Effector memory CD4-positive, alpha-beta T cell (primary cell): Measurements from ENCODE around the gene RIOK1.
"Not testable (repeated sequence)": the region's sequence is repeated elsewhere in the genome, so short reads cannot be mapped to it uniquely, and the experiment has no call there.

Experiments used
- DNase-seq, 3 donors: peaks; one replicate each; pipeline ENCODE4 v3.0.0-alpha.2; 2020
- H3K27ac ChIP-seq: 2 replicates; pipeline ENCODE4 v1.7.0; 2013; ENCODE audit warnings: mild to moderate bottlenecking, low read length, moderate library complexity; ENCODE audit not compliant: insufficient read depth, poor library complexity, severe bottlenecking
- H3K27me3 ChIP-seq: replicated peaks from 2 replicates; pipeline ENCODE4 v1.7.0; 2013; ENCODE audit warnings: mild to moderate bottlenecking, low read length; ENCODE audit not compliant: insufficient read depth, control insufficient read depth, poor library complexity, severe bottlenecking
- H3K36me3 ChIP-seq: 2 replicates; pipeline ENCODE4 v1.7.0; 2013; ENCODE audit warnings: mild to moderate bottlenecking, low read length, moderate library complexity; ENCODE audit not compliant: control insufficient read depth, insufficient read depth
- H3K4me1 ChIP-seq: 2 replicates; pipeline ENCODE4 v1.7.0; 2013; ENCODE audit warnings: low read length, mild to moderate bottlenecking; ENCODE audit not compliant: control insufficient read depth, insufficient read depth, poor library complexity, severe bottlenecking
- H3K4me3 ChIP-seq: 2 replicates; pipeline ENCODE4 v1.7.0; 2013; ENCODE audit warnings: low read length, low read depth, mild to moderate bottlenecking; ENCODE audit not compliant: insufficient read depth, poor library complexity, severe bottlenecking
- H3K9me3 ChIP-seq: 2 replicates; pipeline ENCODE4 v1.7.0; 2013; ENCODE audit warnings: mild to moderate bottlenecking, low read length, moderate library complexity; ENCODE audit not compliant: control insufficient read depth

The RIOK1 gene

DNA sequence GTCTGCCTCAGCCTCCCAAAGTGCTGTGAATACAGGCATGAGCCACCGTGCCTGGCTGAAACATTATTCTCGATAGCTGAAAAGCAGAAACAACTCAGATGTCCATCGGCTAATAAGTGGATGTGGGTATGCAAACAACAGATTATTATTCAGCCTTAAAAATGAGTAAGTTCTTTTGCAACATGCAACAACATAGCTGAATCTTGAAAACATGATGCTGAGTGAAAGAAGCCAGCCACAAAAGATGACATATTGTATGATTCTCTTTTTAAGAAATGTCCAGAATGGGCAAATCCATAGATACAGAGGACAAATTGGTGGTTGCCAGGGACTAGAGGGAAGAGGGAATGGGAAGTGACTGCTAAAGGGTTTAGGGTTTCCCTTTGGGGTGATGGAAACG, 61.7 kb downstream of the RIOK1 start:
- DNase-seq, result no peak
- Histone ChIP-seq H3K27ac (no peak overlapping the region), H3K27me3 (no peaks in the 10 kb centered on the region), H3K9me3 (no peaks in the 10 kb centered on the region), H3K36me3 (no peaks in the 10 kb centered on the region), H3K4me1 (no peaks in the 10 kb centered on the region), H3K4me3 (no peak overlapping the region)

DNA sequence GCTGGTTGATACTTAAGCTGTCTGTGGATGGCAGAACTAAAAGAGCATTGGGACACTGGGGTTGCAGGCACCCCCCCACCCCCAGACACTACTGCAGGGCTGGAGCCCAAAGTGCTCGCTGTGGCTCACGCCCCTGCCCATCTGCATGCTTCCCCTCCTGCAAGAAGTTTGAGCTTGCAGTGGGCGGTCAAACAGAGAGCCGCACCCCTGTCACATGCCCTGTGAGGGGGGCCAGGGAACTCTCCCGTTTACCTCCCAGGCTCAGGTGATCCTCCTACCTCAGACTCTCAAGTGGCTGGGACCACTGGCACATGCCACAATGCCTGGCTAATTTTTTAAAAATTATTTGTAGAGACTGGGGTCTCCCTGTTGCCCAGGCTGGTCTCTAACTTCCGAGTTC, 63.3 kb downstream of the RIOK1 start:
- no peak for DNase-seq
- Histone ChIP-seq H3K36me3 (no peaks in the 10 kb centered on the region), H3K9me3 (no peaks in the 10 kb centered on the region), H3K27me3 (no peaks in the 10 kb centered on the region), H3K4me3 (no peak overlapping the region), H3K4me1 (no peaks in the 10 kb centered on the region), H3K27ac (no peak overlapping the region)

GRCh38 chr6:7454696-7455358, 65.2 kb downstream of the RIOK1 start:
- DNase-seq, result no peak

DNA sequence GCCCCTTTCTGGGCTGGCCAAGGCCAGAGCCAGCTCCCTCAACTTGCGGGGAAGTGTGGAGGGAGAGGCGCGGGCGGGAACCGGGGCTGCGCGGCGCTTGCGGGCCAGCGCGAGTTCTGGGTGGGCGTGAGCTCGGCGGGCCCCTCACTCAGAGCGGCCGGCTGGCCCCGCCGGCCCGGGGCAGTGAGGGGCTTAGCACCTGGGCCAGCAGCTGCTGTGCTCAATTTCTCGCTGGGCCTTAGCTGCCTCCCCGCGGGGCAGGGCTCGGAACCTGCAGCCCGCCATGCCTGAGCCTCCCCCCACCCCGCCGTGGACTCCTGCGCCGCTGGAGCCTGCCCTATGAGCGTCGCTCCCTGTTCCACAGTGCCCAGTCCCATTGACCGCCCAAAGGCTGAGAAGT, 66.7 kb downstream of the RIOK1 start:
- H3K4me3 ChIP-seq, H3K9me3 ChIP-seq, H3K4me1 ChIP-seq, DNase-seq, H3K27me3 ChIP-seq, H3K27ac ChIP-seq, H3K36me3 ChIP-seq: not testable (repeated sequence)

More at GRCh38 chr6:7454696-7455358, 65.2 kb downstream of the RIOK1 start:
- no peak overlapping the region for H3K27ac ChIP-seq
- no peak overlapping the region for H3K4me3 ChIP-seq
- no peaks in the 10 kb centered on the region for H3K27me3 ChIP-seq
- no peaks in the 10 kb centered on the region for H3K36me3 ChIP-seq
- H3K4me1 ChIP-seq, result no peaks in the 10 kb centered on the region
- no peaks in the 10 kb centered on the region for H3K9me3 ChIP-seq

DNA sequence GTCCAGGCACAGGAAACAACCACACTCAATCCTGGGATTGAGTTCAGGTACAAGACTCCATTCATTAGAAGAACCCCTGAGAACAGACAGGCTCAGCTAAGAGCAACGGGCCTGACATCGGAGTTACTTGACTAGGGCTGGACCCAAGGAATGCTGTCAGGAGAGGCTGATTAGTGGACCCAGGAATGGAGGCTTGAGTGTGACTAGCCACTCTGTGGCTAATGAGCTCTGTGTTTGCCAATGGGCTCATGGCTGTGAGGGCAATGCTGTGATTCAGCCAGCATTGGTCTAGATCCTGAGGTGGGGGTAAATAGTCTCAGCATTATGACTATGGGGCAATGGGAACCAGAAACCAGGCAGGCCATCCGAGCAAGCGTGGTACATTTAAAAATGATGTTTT, 71.8 kb downstream of the RIOK1 start:
- H3K27ac ChIP-seq, result no peak overlapping the region
- no peaks in the 10 kb centered on the region for H3K4me1 ChIP-seq
- DNase-seq, result no peak
- H3K36me3 ChIP-seq, result no peaks in the 10 kb centered on the region
- no peak overlapping the region for H3K4me3 ChIP-seq
- H3K9me3 ChIP-seq, result no peaks in the 10 kb centered on the region
- H3K27me3 ChIP-seq, result no peaks in the 10 kb centered on the region

GRCh38 chr6:7463785-7464184, 74.2 kb downstream of the RIOK1 start:
- Histone ChIP-seq H3K36me3 (no peaks in the 10 kb centered on the region), H3K9me3 (no peaks in the 10 kb centered on the region), H3K27me3 (no peaks in the 10 kb centered on the region), H3K27ac (no peak overlapping the region), H3K4me3 (no peak overlapping the region), H3K4me1 (no peaks in the 10 kb centered on the region)
- no peak for DNase-seq

GRCh38 chr6:7467007-7467897, 77.6 kb downstream of the RIOK1 start:
- Histone ChIP-seq H3K27me3 (no peaks in the 10 kb centered on the region), H3K27ac (no peak overlapping the region)

More at GRCh38 chr6:7467007-7467897, 77.6 kb downstream of the RIOK1 start:
- no peaks in the 10 kb centered on the region for H3K36me3 ChIP-seq
- no peak overlapping the region for H3K4me3 ChIP-seq
- no peaks in the 10 kb centered on the region for H3K4me1 ChIP-seq
- H3K9me3 ChIP-seq, result no peaks in the 10 kb centered on the region
- no peak for DNase-seq
